ENCODE results near the gene CAMK2D.

CAMK2D gene

DNA sequence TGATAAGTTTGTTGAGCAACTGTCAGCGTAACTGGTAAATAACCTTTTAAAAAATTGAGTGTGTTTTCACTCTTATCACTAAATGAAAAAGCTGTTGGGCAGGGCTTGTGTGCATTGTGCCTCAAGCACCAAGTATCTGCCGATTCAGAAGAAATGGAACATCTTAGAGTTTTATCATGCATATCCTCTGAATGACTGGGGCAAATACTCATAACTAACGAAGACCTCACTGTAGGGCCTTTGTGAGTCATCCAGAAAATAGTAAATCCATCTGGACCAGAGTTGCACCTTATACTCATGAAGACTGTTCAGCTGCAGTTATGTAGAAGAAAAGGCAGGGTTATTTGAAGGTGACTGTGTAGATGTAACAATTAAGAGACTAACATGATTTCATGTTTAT is 222.1 kb downstream of the CAMK2D start:
- TF ChIP-seq, protein P1, sequence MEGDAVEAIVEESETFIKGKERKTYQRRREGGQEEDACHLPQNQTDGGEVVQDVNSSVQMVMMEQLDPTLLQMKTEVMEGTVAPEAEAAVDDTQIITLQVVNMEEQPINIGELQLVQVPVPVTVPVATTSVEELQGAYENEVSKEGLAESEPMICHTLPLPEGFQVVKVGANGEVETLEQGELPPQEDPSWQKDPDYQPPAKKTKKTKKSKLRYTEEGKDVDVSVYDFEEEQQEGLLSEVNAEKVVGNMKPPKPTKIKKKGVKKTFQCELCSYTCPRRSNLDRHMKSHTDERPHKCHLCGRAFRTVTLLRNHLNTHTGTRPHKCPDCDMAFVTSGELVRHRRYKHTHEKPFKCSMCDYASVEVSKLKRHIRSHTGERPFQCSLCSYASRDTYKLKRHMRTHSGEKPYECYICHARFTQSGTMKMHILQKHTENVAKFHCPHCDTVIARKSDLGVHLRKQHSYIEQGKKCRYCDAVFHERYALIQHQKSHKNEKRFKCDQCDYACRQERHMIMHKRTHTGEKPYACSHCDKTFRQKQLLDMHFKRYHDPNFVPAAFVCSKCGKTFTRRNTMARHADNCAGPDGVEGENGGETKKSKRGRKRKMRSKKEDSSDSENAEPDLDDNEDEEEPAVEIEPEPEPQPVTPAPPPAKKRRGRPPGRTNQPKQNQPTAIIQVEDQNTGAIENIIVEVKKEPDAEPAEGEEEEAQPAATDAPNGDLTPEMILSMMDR (IDR thresholded peaks at IDR 0.05; ENCODE audit: insufficient read depth, low read length, missing control alignments): no peak
- CTCF ChIA-PET: interaction anchor here (1.0 to 4.1 kb wide), 5 partner anchors 9 to 145 kb away, joined by 4 to 19 read pairs (median 6); no protein-coding TSS in a partner anchor
- peak; percentile 42 for DNase-seq (ENCODE audit: low read depth, low spot score)
- H3K4me3 ChIP-seq (ENCODE audit: low read depth, low read length): no peak overlapping the region
- POLR2A ChIA-PET: interaction anchor here (0.5 kb wide), 1 partner anchor 24 kb away, joined by 3 read pairs; no protein-coding TSS in a partner anchor

DNA sequence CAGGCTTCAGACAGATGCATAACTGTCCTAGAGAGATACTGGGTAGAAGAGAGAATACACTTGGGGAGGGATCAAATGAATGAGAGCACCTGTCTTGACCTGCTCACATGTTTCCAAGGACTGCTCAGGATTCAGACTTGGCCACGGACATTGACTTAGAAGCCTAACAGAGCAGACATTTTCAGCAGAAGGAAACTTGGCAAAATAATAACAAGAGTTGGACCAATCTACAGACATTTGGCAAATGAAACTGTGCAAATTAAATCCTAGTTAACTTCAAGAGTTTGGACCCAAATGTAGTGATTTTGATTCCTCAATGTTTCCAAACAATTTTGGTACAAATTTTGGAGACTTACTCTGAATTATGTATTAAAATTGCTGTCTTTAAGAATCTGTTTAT is 223.9 kb downstream of the CAMK2D start:
- ChIA-PET POLR2A (no interaction called here), CTCF (no interaction called here)
- no peak for DNase-seq (ENCODE audit: low read depth, low spot score)

DNA sequence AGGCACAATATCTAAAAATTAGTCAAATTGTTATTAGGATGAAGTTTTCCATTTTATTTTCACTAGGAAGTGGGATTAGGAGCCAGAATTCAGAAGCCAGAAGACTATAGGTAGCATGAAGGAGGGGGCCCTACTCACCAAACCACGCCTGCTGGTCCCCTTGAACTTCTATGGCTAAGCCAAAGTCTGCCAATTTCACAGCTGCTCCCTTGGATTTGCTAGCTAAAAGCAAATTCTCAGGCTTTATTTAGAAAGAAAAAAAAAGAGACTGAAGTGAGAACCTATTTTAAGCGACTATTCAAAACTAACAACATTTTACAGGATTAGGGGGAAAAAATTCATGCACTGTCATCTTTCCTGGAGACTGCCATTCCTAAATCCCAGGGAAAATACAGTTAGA is 224.3 kb downstream of the CAMK2D start:
- TF ChIP-seq, protein P1 (IDR thresholded peaks at IDR 0.05; ENCODE audit: insufficient read depth, low read length, missing control alignments): no peak
- no peak overlapping the region for H3K4me3 ChIP-seq (ENCODE audit: low read depth, low read length)
- POLR2A ChIA-PET: no interaction called here
- no peak for DNase-seq (ENCODE audit: low read depth, low spot score)
- CTCF ChIA-PET: no interaction called here

More for the DNA sequence above, 223.9 kb downstream of the CAMK2D start:
- no peak overlapping the region for H3K4me3 ChIP-seq (ENCODE audit: low read depth, low read length)
- TF ChIP-seq, protein P1 (IDR thresholded peaks at IDR 0.05; ENCODE audit: insufficient read depth, low read length, missing control alignments): no peak

DNA sequence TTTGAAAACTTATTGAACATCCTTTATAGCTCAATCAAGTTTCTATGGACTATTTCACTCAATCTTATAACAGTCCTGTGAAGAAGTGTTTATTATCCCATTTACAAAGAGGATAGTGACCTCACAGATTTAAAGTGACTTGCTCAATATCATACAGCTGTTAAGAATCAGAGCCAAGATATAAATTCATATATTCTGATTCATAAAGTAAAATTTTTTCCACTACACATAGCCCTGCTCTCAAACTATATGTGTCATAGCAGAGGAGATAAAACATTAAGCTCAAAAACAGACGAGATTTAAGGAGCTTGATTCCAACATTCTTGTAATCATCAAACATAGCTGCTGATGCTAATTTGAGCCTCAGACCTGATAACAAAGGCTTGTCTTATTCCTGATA is 226.8 kb downstream of the CAMK2D start:
- POLR2A ChIA-PET: no interaction called here
- no peak for DNase-seq (ENCODE audit: low read depth, low spot score)
- no peak overlapping the region for H3K4me3 ChIP-seq (ENCODE audit: low read depth, low read length)
- CTCF ChIA-PET: interaction anchor here (1.0 to 3.7 kb wide), 4 partner anchors 11 to 853 kb away, joined by 3 to 26 read pairs (median 6); no protein-coding TSS in a partner anchor
- TF ChIP-seq, protein P1 (IDR thresholded peaks at IDR 0.05; ENCODE audit: insufficient read depth, low read length, missing control alignments): no peak

DNA sequence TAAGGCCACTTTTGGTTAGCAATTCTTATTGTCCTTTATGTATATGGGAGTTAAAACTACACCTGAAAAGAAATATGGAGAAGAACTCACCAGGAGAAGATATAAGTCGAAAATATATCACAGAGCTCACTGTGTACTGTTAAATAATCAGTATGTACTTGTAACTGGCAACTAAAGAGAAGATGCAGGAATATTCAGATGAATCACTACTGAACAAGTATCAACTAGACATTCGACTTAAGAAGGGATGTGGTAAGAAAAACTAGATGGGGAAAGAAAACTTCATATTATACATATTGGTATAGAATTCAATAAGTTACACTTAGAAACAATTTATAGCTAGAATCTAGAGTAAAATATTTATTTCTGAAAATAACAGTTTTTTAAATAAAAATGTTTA is 230.0 kb downstream of the CAMK2D start:
- H3K4me3 ChIP-seq (ENCODE audit: low read depth, low read length): no peak overlapping the region
- no peak for DNase-seq (ENCODE audit: low read depth, low spot score)
- TF ChIP-seq, protein P1 (IDR thresholded peaks at IDR 0.05; ENCODE audit: insufficient read depth, low read length, missing control alignments): no peak
- CTCF ChIA-PET: interaction anchor here (1.4 to 1.5 kb wide), 2 partner anchors 16 to 137 kb away, joined by 3 read pairs; no protein-coding TSS in a partner anchor
- POLR2A ChIA-PET: no interaction called here

DNA sequence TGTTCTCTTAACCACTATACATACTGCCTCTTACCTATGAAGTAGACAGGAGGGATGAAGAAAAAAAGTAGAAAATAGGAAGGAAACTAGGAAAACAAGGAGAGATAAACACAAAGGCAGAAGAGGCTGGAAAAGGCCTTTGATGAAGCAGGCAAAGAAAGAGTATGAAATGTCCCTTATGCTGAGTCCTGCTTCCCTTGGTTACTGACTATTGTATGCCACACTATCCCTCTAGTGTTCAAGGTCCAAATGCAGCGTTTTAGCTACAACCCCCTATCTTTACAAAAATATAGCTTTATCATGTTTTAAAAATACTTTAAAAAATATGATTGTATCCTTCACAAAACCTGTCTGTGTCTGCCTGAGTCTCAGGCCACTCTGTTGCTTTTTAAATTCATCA is 233.1 kb downstream of the CAMK2D start:
- ChIA-PET POLR2A (no interaction called here), CTCF (interaction anchor here (0.9 to 1.6 kb wide), 2 partner anchors 12 to 51 kb away, joined by 3 to 5 read pairs; no protein-coding TSS in a partner anchor)
- H3K4me3 ChIP-seq (ENCODE audit: low read depth, low read length): no peak overlapping the region
- TF ChIP-seq, protein P1 (IDR thresholded peaks at IDR 0.05; ENCODE audit: insufficient read depth, low read length, missing control alignments): no peak
- DNase-seq (ENCODE audit: low read depth, low spot score): no peak
